Activated effector memory CD4-positive, alpha-beta T cell treated with Interleukin-2 at 50 U/mL for 16 hours (primary cell): Measurements from ENCODE around the gene SEC24B.
"Not testable (repeated sequence)": the region's sequence is repeated elsewhere in the genome, so short reads cannot be mapped to it uniquely, and the experiment has no call there.

Experiments
- DNase-seq: peaks from one replicate; pipeline ENCODE4 v3.0.0-alpha.2; 2020

Gene SEC24B

DNA sequence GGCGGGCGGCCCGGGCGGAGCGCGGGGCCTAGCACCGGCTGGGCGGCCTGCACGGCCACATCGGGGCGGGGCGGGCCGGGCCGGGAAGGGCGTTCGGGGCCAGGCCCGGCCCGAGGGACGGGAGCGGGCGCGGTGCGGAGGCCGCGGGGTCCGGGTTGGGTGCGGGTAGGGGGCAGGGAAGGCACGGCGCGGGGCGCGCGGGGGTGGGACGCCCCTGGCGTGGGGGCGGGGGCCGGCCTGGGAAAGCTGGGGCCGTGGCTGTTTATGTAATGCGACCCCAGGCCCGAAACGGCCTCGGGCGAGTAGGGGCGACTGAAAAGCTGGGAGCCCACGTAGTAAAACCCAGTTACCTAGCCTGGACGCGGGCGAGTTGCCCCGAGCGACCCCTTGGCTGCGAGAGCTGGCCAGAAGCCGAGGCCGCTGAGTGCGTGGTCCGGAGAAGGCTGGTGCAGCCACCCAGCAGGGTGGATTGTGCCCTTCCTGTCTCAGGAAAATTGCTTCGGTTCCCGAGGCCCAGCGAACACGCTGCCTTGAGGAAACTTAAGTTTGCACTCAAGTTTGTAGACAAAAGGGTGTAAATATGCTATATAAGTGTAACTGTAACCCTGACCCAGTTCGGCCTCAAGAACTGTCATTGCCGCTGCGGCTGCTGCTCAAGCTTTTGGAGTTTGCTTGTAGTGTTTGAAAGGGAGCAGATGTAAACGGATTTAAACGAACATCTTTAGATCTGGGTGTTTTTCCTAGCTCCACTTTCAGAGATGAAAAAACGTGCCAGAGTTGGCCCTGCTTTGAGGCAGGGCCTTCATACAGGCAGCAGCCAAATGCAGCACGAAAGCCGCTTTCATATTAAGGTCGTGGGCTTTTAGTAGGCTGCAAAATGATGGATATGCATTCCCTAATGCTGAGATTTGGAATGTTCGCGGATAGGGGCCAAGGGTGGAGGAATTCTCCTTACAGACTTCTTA, 674 bp downstream of the SEC24B start:
- peak; percentile 8 for DNase-seq

- no peak for DNase-seq
Observed at GRCh38 chr4:109435635-109436034, 2.0 kb downstream of the SEC24B start.

- no peak for DNase-seq
Observed at GRCh38 chr4:109436504-109436903, 2.9 kb downstream of the SEC24B start.

DNA sequence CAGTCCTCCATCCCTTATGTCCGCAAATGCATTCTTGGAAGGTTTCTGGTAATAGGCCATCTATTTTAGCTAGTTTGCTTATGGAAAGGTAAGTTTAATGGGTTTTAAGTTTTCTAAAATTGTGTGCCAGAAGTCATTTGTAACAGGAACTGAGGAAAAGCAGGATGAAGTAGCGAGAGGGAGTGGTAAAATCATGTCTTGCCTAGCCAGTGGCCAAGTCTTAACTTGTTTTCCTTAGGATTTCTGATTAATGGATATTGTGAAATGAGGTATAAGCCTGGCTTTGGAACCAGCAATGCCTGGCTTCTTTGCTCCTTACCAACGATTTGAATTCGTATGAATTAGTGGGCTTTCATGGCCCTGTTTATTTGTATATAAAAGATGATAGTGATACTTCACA, 7.3 kb downstream of the SEC24B start:
- no peak for DNase-seq

- DNase-seq = no peak
Observed at GRCh38 chr4:109441862-109442458, 8.3 kb downstream of the SEC24B start.

- DNase-seq = no peak
Observed at GRCh38 chr4:109444182-109444844, 10.7 kb downstream of the SEC24B start.

GRCh38 chr4:109447278-109447677, 13.7 kb downstream of the SEC24B start:
- DNase-seq = no peak

- DNase-seq = no peak
Observed at GRCh38 chr4:109451544-109452273, 18.1 kb downstream of the SEC24B start.

DNA sequence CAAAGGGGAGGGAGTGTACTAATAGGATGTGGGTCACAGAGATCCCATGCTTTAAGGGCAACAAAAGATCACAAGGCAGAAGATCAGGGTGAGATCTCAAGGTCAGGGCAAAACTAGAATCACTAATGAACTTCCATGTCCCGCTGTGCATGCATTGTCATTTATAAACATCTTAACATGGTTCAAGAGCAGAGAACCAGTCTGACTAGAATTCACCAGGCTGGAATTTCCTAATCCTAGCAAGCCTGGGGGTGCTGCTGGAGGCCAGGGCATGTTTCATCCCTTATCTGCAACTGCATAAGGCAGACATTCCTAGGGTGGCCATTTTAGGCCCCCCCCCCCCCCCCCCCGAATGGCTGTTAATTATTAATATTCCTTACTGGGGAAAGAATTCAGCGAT, 19.5 kb downstream of the SEC24B start:
- not testable (repeated sequence) for DNase-seq

GRCh38 chr4:109462297-109462696, 28.7 kb downstream of the SEC24B start:
- DNase-seq = no peak

DNA sequence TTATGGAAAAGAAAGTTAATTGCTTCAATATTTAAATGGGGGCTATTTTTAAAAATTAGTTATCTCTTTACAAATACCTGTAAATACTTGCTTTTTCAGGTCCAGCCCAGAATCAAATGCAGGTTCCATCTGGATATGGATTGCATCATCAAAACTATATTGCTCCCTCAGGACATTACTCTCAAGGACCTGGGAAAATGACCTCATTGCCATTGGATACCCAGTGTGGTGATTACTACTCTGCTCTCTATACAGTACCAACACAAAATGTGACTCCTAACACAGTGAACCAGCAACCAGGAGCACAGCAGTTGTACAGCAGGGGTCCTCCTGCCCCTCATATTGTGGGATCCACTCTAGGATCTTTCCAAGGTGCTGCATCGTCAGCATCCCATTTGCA, 29.2 kb downstream of the SEC24B start:
- no peak for DNase-seq

GRCh38 chr4:109465069-109465468, 31.5 kb downstream of the SEC24B start:
- DNase-seq = no peak

GRCh38 chr4:109469915-109470314, 36.3 kb downstream of the SEC24B start:
- no peak for DNase-seq

DNA sequence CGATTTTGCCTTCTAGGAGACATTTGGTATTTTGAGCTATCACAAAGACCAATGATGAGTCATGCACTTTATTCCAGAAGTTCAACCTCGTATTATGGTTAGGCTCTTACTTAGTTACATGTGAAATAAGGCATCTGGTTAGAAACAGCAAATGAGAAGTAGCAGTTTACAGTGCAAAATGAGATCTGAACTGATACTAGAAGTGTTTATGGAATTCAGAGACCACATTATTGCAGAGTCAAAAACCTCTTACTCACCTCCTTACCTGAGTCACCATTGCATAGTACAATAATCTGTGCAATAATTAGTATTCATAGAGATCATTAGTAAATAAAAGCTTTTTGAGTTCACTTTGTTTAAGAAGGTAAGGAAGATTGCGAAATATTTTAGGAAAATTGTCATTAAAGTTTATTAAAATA, 38.7 kb downstream of the SEC24B start:
- DNase-seq = no peak

GRCh38 chr4:109473824-109474223, 40.2 kb downstream of the SEC24B start:
- DNase-seq = no peak

GRCh38 chr4:109486007-109486406, 52.4 kb downstream of the SEC24B start:
- DNase-seq = no peak

DNA sequence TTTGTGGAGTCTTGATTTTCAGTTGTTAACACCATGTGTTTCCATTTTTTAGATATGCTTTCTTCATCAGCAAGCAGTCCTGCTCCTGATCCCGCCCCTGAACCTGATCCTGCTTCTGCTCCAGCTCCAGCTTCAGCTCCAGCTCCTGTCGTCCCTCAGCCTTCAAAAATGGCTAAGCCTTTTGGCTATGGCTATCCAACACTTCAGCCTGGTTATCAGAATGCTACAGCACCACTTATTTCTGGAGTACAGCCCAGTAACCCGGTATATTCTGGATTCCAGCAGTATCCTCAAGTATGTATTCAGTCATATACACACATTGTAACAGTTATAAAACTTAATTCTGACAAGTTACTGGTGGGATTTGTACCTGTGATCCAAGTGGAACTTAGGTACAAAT, 60.9 kb downstream of the SEC24B start:
- DNase-seq = no peak

DNA sequence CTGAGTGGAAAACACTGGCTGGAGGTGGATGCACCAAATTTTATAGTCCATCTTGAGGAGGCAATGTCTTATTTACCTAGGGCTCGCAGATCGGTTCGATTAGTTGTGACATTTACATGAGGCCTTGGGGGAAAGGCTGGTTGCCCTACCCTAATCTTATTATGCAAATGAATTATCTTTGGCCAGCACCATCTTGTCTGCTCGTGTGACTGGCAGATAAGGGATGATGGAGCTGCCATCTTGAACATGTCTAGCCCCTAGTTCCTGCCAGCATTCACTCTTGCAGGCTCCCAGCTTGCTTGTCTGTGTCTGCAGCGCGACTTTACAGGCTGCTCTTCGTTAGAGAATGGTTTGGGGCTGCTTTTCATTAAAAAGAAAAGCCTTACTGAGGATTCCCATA, 61.9 kb downstream of the SEC24B start:
- DNase-seq = no peak

DNA sequence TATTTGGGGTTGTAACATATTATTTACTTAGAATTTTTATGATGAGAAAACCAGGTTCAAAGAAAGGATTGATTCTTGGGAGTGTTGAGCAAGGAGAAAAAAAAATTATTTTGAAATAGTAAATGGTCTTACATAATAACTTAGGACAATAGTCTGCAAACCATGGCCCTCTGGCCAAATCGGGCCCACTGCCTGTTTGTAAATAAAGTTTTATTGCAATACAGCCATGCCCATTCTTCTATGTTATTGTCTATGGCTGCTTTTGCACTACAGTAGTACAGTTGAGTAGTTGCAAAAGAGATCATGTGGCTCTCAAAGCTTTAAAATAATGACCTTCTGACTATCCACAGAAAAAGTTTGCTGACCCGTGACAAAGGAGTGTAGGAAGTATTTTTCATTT, 63.3 kb downstream of the SEC24B start:
- DNase-seq = no peak

GRCh38 chr4:109497511-109497910, 63.9 kb downstream of the SEC24B start:
- no peak for DNase-seq

DNA sequence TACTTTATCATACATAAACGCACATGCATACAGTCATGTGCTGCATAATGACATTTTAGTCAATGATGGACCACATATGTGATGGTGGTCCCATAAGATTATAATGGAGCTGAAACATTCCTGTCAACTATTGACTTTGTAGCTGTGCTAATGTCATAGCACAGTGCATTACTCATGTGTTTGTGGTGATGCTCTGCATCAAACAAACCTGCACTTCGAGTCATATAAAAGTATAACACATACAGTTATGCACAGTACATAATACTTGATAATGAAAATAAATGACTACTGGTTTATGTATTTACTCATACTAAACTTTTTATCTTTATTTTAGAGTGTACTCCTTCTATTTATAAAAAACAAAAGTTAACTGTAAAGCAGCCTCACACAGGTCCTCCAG, 65.9 kb downstream of the SEC24B start:
- DNase-seq = no peak

- no peak for DNase-seq
Observed at GRCh38 chr4:109506890-109507289, 73.3 kb downstream of the SEC24B start.

- DNase-seq = no peak
Observed at GRCh38 chr4:109510687-109511086, 77.1 kb downstream of the SEC24B start.
